ENCODE results near the gene GLG1.

The GLG1 gene

GRCh38 chr16:74450236-74450635 is 156.7 kb downstream of the GLG1 start:
- H3K9me3 ChIP-seq (replicated peaks; ENCODE audit: insufficient read depth, low read length), result no peaks in the 10 kb centered on the region
- H3K27me3 ChIP-seq (replicated peaks; ENCODE audit: insufficient read depth, low read length), result no peaks in the 10 kb centered on the region
- H3K4me2 ChIP-seq (ENCODE audit: low read depth, low read length), result no peak overlapping the region
- DNase-seq, result no peak
- no peaks in the 10 kb centered on the region for H3K4me1 ChIP-seq (ENCODE audit: low read length)
- no peak overlapping the region for H3K27ac ChIP-seq (ENCODE audit: low read length)
- H3K9me2 ChIP-seq (replicated peaks; ENCODE audit: insufficient read depth, low read length), result no peaks in the 10 kb centered on the region
- H3K4me3 ChIP-seq (ENCODE audit: low read length), result no peak overlapping the region
- no peak overlapping the region for H2AFZ ChIP-seq (ENCODE audit: low read length)
- no peaks in the 10 kb centered on the region for H3K79me2 ChIP-seq (ENCODE audit: low read length)
- H3F3A ChIP-seq (ENCODE audit: insufficient read depth, low read length), result no peaks in the 10 kb centered on the region
- no peaks in the 10 kb centered on the region for H3K36me3 ChIP-seq (replicated peaks; ENCODE audit: insufficient read depth, low read length)
- H3K9ac ChIP-seq (ENCODE audit: low read length), result no peak overlapping the region
- no peaks in the 10 kb centered on the region for H4K20me1 ChIP-seq (ENCODE audit: insufficient read depth, low read length)
- TF ChIP-seq CTCF (IDR thresholded peaks at IDR 0.05; ENCODE audit: low read length) (no peak), EZH2phosphoT487 (IDR thresholded peaks at IDR 0.05; ENCODE audit: low read length) (no peak), EZH2 (optimal IDR thresholded peaks at IDR 0.05; ENCODE audit: low read depth, low read length) (no peak)

GRCh38 chr16:74449470-74449869 is 157.4 kb downstream of the GLG1 start:
- Histone ChIP-seq H3K27me3 (replicated peaks; ENCODE audit: insufficient read depth, low read length) (no peaks in the 10 kb centered on the region), H3K4me1 (ENCODE audit: low read length) (no peaks in the 10 kb centered on the region), H3K79me2 (ENCODE audit: low read length) (no peaks in the 10 kb centered on the region), H3F3A (ENCODE audit: insufficient read depth, low read length) (no peaks in the 10 kb centered on the region), H3K9me3 (replicated peaks; ENCODE audit: insufficient read depth, low read length) (no peaks in the 10 kb centered on the region), H3K9me2 (replicated peaks; ENCODE audit: insufficient read depth, low read length) (no peaks in the 10 kb centered on the region), H3K9ac (ENCODE audit: low read length) (no peak overlapping the region), H2AFZ (ENCODE audit: low read length) (no peak overlapping the region), H3K4me2 (ENCODE audit: low read depth, low read length) (no peak overlapping the region), H4K20me1 (ENCODE audit: insufficient read depth, low read length) (no peaks in the 10 kb centered on the region), H3K4me3 (ENCODE audit: low read length) (no peak overlapping the region), H3K27ac (ENCODE audit: low read length) (no peak overlapping the region), H3K36me3 (replicated peaks; ENCODE audit: insufficient read depth, low read length) (no peaks in the 10 kb centered on the region)
- TF ChIP-seq EZH2 (optimal IDR thresholded peaks at IDR 0.05; ENCODE audit: low read depth, low read length) (no peak), EZH2phosphoT487 (IDR thresholded peaks at IDR 0.05; ENCODE audit: low read length) (no peak)
- DNase-seq, result no peak

- H3K9ac ChIP-seq (ENCODE audit: low read length), result no peak overlapping the region
- no peaks in the 10 kb centered on the region for H3K4me1 ChIP-seq (ENCODE audit: low read length)
- H3K27ac ChIP-seq (ENCODE audit: low read length), result no peak overlapping the region
- no peak overlapping the region for H2AFZ ChIP-seq (ENCODE audit: low read length)
- no peaks in the 10 kb centered on the region for H4K20me1 ChIP-seq (ENCODE audit: insufficient read depth, low read length)
- TF ChIP-seq EZH2 (optimal IDR thresholded peaks at IDR 0.05; ENCODE audit: low read depth, low read length) (no peak), EZH2phosphoT487 (IDR thresholded peaks at IDR 0.05; ENCODE audit: low read length) (no peak), CTCF (IDR thresholded peaks at IDR 0.05; ENCODE audit: low read length) (no peak)
- no peaks in the 10 kb centered on the region for H3K9me3 ChIP-seq (replicated peaks; ENCODE audit: insufficient read depth, low read length)
- DNase-seq, result no peak
- no peaks in the 10 kb centered on the region for H3K36me3 ChIP-seq (replicated peaks; ENCODE audit: insufficient read depth, low read length)
- H3K27me3 ChIP-seq (replicated peaks; ENCODE audit: insufficient read depth, low read length), result no peaks in the 10 kb centered on the region
- H3K4me3 ChIP-seq (ENCODE audit: low read length), result no peak overlapping the region
- H3K79me2 ChIP-seq (ENCODE audit: low read length), result no peaks in the 10 kb centered on the region
- H3K9me2 ChIP-seq (replicated peaks; ENCODE audit: insufficient read depth, low read length), result no peaks in the 10 kb centered on the region
- no peak overlapping the region for H3K4me2 ChIP-seq (ENCODE audit: low read depth, low read length)
- H3F3A ChIP-seq (ENCODE audit: insufficient read depth, low read length), result no peaks in the 10 kb centered on the region
Measured at GRCh38 chr16:74448990-74449389, 157.9 kb downstream of the GLG1 start.

GRCh38 chr16:74447578-74447977 is 159.3 kb downstream of the GLG1 start:
- H3K27ac ChIP-seq (ENCODE audit: low read length), result no peak overlapping the region

More at GRCh38 chr16:74447578-74447977, 159.3 kb downstream of the GLG1 start:
- Histone ChIP-seq H3K79me2 (ENCODE audit: low read length) (no peaks in the 10 kb centered on the region), H3K4me2 (ENCODE audit: low read depth, low read length) (no peak overlapping the region), H3K27me3 (replicated peaks; ENCODE audit: insufficient read depth, low read length) (no peaks in the 10 kb centered on the region), H3K4me3 (ENCODE audit: low read length) (no peak overlapping the region), H3K9me3 (replicated peaks; ENCODE audit: insufficient read depth, low read length) (no peaks in the 10 kb centered on the region), H3F3A (ENCODE audit: insufficient read depth, low read length) (no peaks in the 10 kb centered on the region), H3K36me3 (replicated peaks; ENCODE audit: insufficient read depth, low read length) (no peaks in the 10 kb centered on the region), H3K9me2 (replicated peaks; ENCODE audit: insufficient read depth, low read length) (no peaks in the 10 kb centered on the region), H3K9ac (ENCODE audit: low read length) (no peak overlapping the region), H3K4me1 (ENCODE audit: low read length) (no peaks in the 10 kb centered on the region), H2AFZ (ENCODE audit: low read length) (no peak overlapping the region), H4K20me1 (ENCODE audit: insufficient read depth, low read length) (no peaks in the 10 kb centered on the region)
- TF ChIP-seq EZH2 (optimal IDR thresholded peaks at IDR 0.05; ENCODE audit: low read depth, low read length) (no peak), CTCF (IDR thresholded peaks at IDR 0.05; ENCODE audit: low read length) (no peak), EZH2phosphoT487 (IDR thresholded peaks at IDR 0.05; ENCODE audit: low read length) (no peak)
- no peak for DNase-seq
